ENCODE results near the gene ELFN2.

DNA sequence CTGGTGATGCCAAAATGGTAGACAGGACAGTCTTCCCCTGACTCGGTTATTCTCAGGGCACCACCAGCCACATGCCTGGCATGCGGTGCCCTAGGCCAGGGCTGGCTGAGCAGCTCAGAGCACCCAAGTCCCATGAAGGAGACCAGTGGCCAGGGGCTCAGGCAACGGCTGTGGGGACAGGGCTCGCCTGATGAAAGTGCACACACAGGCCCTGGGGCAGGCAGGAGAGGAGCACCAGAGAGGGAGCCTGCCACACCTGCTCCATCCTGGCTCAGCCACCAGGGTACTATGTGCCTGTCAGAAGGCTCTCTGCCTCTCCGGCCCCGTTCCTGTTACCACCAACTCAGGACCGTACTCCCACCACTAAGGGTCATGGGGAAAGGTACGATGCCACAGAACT is 12.1 kb downstream of the ELFN2 start:
- TF ChIP-seq, protein P1, sequence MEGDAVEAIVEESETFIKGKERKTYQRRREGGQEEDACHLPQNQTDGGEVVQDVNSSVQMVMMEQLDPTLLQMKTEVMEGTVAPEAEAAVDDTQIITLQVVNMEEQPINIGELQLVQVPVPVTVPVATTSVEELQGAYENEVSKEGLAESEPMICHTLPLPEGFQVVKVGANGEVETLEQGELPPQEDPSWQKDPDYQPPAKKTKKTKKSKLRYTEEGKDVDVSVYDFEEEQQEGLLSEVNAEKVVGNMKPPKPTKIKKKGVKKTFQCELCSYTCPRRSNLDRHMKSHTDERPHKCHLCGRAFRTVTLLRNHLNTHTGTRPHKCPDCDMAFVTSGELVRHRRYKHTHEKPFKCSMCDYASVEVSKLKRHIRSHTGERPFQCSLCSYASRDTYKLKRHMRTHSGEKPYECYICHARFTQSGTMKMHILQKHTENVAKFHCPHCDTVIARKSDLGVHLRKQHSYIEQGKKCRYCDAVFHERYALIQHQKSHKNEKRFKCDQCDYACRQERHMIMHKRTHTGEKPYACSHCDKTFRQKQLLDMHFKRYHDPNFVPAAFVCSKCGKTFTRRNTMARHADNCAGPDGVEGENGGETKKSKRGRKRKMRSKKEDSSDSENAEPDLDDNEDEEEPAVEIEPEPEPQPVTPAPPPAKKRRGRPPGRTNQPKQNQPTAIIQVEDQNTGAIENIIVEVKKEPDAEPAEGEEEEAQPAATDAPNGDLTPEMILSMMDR (IDR thresholded peaks at IDR 0.05): no peak
- TF ChIP-seq EZH2 (IDR thresholded peaks at IDR 0.05) (no peak), EZH2phosphoT487 (IDR thresholded peaks at IDR 0.05) (no peak)

Measured in neural progenitor cell (in vitro differentiated cells).